SK-N-SH treated with all-trans-retinoic acid at 6 μM for 48 hours (cell line): ENCODE data around the gene CEP290.

Experiments used
- OSR1 ChIP-seq: fragments of 250-450 bp; sonication (Bioruptor Pico); IDR thresholded peaks from 2 replicates; pipeline ENCODE4 v1.8.0; 2022; ENCODE audit warnings: moderate library complexity, mild to moderate bottlenecking, inconsistent platforms
- RARB ChIP-seq: fragments of 250-450 bp; sonication (Bioruptor Pico); IDR thresholded peaks from 2 replicates; pipeline ENCODE4 v1.8.0; 2021; ENCODE audit warnings: mild to moderate bottlenecking, moderate library complexity
- ZC3H10 ChIP-seq: fragments of 250-450 bp; sonication (Bioruptor Pico); IDR thresholded peaks from 2 replicates; pipeline ENCODE4 v1.5.1; 2021; ENCODE audit warnings: mild to moderate bottlenecking, moderate library complexity

DNA sequence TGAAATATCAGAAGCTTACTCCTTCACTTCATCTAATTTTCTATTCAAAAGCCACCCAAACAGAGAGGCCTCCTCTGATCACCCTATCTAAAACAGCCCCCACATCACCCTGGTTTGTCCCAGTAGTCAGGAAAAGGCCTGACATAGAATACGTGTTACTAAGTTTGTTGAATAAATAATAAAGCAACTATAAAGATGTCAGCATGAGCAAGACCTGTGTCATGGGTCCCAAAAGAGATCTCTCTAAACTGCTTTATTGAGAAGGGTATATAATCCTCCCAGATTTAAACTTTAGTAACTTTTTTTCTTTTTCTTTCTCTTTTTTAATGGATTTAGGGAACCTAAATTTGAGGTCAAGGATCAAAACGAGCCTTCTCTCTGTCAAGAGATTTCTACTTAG is 85.3 kb downstream of the CEP290 start:
- TF ChIP-seq RARB (no peak), ZC3H10 (CRISPR knock-in tag) (no peak), OSR1 (CRISPR knock-in tag) (no peak)
